Mesenchymal stem cell (in vitro differentiated cells and primary cell): ENCODE data around the gene DOCK3.

Experiments
- DNase-seq: peaks from one replicate; pipeline ENCODE4 v3.0.0-alpha.2; 2013
- H2AFZ ChIP-seq: one replicate; pipeline ENCODE4 v1.6.1; 2013; ENCODE audit warnings: low read depth, mild to moderate bottlenecking, control low read depth, inconsistent platforms, low read length, moderate library complexity
- H2AK5ac ChIP-seq: 2 replicates; pipeline ENCODE4 v1.6.1; 2013; ENCODE audit warnings: low read length, moderate library complexity, mild to moderate bottlenecking, inconsistent platforms; ENCODE audit not compliant: severe bottlenecking
- H2BK120ac ChIP-seq: one replicate; pipeline ENCODE4 v1.6.1; 2013; ENCODE audit warnings: low read depth, mild to moderate bottlenecking, inconsistent platforms, low read length, moderate library complexity
- H2BK12ac ChIP-seq, 2 experiments: one replicate each; pipeline ENCODE4 v1.6.1; 2013; ENCODE audit warnings: inconsistent platforms in 2 of 2, low read length in 2 of 2, mild to moderate bottlenecking in 2 of 2, moderate library complexity in 2 of 2, control low read depth in 1 of 2
- H2BK15ac ChIP-seq: one replicate; pipeline ENCODE4 v1.6.1; 2013; ENCODE audit warnings: mild to moderate bottlenecking, low read depth, inconsistent platforms; ENCODE audit not compliant: poor library complexity, severe bottlenecking
- H2BK5ac ChIP-seq: 2 replicates; pipeline ENCODE4 v1.6.1; 2013; ENCODE audit warnings: low read depth, mild to moderate bottlenecking, low read length, control low read depth, inconsistent platforms; ENCODE audit not compliant: poor library complexity, severe bottlenecking
- H3K14ac ChIP-seq, 2 experiments: one replicate each; pipeline ENCODE4 v1.6.1; 2013; ENCODE audit warnings: inconsistent platforms in 2 of 2, low read length in 2 of 2, control low read depth in 1 of 2, mild to moderate bottlenecking in 1 of 2, moderate library complexity in 1 of 2
- H3K18ac ChIP-seq, 2 experiments: one replicate each; pipeline ENCODE4 v1.6.1; 2013; ENCODE audit warnings: inconsistent platforms in 2 of 2, low read length in 2 of 2, control low read depth in 1 of 2, low read depth in 1 of 2, mild to moderate bottlenecking in 1 of 2
- H3K23ac ChIP-seq, 2 experiments: one replicate each; pipeline ENCODE4 v1.6.1; 2013; ENCODE audit warnings: inconsistent platforms in 2 of 2, low read length in 2 of 2, mild to moderate bottlenecking in 2 of 2, moderate library complexity in 2 of 2, control low read depth in 1 of 2
- H3K27ac ChIP-seq: 2 replicates; pipeline ENCODE4 v1.5.1; 2013; ENCODE audit warnings: mild to moderate bottlenecking, moderate library complexity, low read length, control low read depth, inconsistent platforms; ENCODE audit not compliant: poor library complexity, severe bottlenecking
- H3K27me3 ChIP-seq, 2 experiments: 2 replicates each; pipeline versions ENCODE4 v1.6.1 to v1.7.0; 2013; ENCODE audit warnings: low read length in 2 of 2, mild to moderate bottlenecking in 2 of 2, moderate library complexity in 2 of 2, control low read depth in 1 of 2, inconsistent platforms in 1 of 2; ENCODE audit not compliant: control insufficient read depth in 1 of 2, insufficient read depth in 1 of 2
- H3K36me3 ChIP-seq, 2 experiments: 2 replicates each; pipeline versions ENCODE4 v1.6.1 to v1.7.0; 2013; ENCODE audit warnings: low read length in 2 of 2, control low read depth in 1 of 2, inconsistent platforms in 1 of 2, low read depth in 1 of 2, mild to moderate bottlenecking in 1 of 2; ENCODE audit not compliant: insufficient read depth in 2 of 2, control insufficient read depth in 1 of 2
- H3K4ac ChIP-seq, 2 experiments: one replicate each; pipeline ENCODE4 v1.6.1; 2013; ENCODE audit warnings: inconsistent platforms in 2 of 2, low read length in 2 of 2, mild to moderate bottlenecking in 2 of 2, moderate library complexity in 2 of 2, control low read depth in 1 of 2, low read depth in 1 of 2
- H3K4me1 ChIP-seq: 2 replicates; pipeline ENCODE4 v1.6.1; 2013; ENCODE audit warnings: low read depth, low read length, control low read depth; ENCODE audit not compliant: control insufficient read depth, insufficient read depth
- H3K4me2 ChIP-seq: 2 replicates; pipeline ENCODE4 v1.6.1; 2013; ENCODE audit warnings: low read length, mild to moderate bottlenecking, inconsistent platforms; ENCODE audit not compliant: poor library complexity, severe bottlenecking
- H3K4me3 ChIP-seq, 2 experiments: 2 replicates each; pipeline versions ENCODE4 v1.5.1 to v1.7.0; 2013; ENCODE audit warnings: low read length in 2 of 2, mild to moderate bottlenecking in 2 of 2, control low read depth in 1 of 2, low read depth in 1 of 2; ENCODE audit not compliant: insufficient read depth in 1 of 2
- H3K79me1 ChIP-seq: replicated peaks from 2 replicates; pipeline ENCODE4 v1.6.1; 2013; ENCODE audit warnings: mild to moderate bottlenecking, control low read depth, low read length, inconsistent platforms; ENCODE audit not compliant: poor library complexity, severe bottlenecking
- H3K9ac ChIP-seq: 2 replicates; pipeline ENCODE4 v1.7.0; 2013; ENCODE audit warnings: mild to moderate bottlenecking, low read length, moderate library complexity
- H3K9me3 ChIP-seq: 2 replicates; pipeline ENCODE4 v1.7.0; 2013; ENCODE audit warnings: mild to moderate bottlenecking, low read length; ENCODE audit not compliant: control insufficient read depth
- H4K8ac ChIP-seq: one replicate; pipeline ENCODE4 v1.6.1; 2013; ENCODE audit warnings: inconsistent platforms, mild to moderate bottlenecking, low read length, moderate library complexity
- H4K91ac ChIP-seq: one replicate; pipeline ENCODE4 v1.6.1; 2013; ENCODE audit warnings: mild to moderate bottlenecking, low read length, inconsistent platforms
- WGBS: methylation state at CpG from one replicate; pipeline ENCODE4 v1.1.7; 2013; ENCODE audit warnings: mixed read lengths; 5-methylcytosine and 5-hydroxymethylcytosine counted together

The DOCK3 gene

DNA sequence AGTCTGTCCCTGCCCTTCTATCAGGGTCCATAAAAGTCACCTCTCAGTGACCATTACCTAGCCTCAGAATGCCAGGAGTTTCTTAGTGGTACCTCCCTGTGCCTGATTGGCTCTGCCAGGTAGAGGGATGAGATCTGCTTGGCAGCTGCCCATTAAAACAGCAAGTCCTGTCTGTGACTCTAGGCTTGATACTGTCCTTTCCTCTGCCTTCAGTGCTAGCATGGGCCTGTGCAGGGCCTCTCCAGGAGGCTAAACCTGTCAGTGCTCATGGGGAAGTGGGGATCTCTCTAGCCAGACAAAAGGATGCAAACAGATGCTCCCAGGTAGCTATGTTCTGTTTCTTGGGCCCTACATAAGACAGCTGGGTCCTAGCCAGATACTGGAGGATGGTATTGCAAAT lies 700.4 kb downstream of the DOCK3 start:
- Histone ChIP-seq H3K27me3 (peaks cover 0 to 3% of the 10 kb centered on the region in 2 experiments), H3K4me1 (no peaks in the 10 kb centered on the region)
- no peak for DNase-seq

DNA sequence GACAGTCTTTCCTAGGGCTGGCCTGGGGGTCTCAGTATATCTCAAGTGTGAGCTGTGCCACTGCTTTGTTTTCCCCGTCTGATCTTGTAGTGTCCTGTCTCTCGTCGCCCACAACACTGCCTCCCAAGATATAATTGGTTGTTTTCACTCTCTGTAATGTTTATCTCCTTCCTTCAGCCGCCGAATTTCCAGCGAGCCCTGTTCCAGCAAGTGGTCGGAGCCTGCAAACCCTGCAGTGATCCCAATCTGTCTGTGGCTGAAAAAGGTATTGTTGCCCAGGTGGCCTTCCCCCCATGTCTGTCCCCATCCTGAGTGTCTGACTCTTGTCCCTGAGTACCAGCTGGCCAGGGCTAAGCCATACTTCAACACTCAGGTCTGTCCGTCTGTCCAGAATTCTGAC lies 700.8 kb downstream of the DOCK3 start:
- Histone ChIP-seq H3K4me1 (no peaks in the 10 kb centered on the region), H3K18ac (no peak overlapping the region), H3K9me3 (no peaks in the 10 kb centered on the region), H2BK5ac (no peak overlapping the region), H2BK120ac (no peak overlapping the region), H4K91ac (no peak overlapping the region), H3K14ac (no peak overlapping the region), H2BK15ac (no peak overlapping the region), H3K4me3 (no peak overlapping the region), H3K36me3 (no peaks in the 10 kb centered on the region), H2AFZ (no peak overlapping the region), H4K8ac (no peak overlapping the region), H2BK12ac (no peak overlapping the region), H3K23ac (no peak overlapping the region), H3K4me2 (no peak overlapping the region), H3K9ac (no peak overlapping the region), H3K27ac (no peak overlapping the region), H3K27me3 (peaks cover 0 to 3% of the 10 kb centered on the region in 2 experiments), H2AK5ac (no peak overlapping the region), H3K79me1 (no peaks in the 10 kb centered on the region), H3K4ac (no peak overlapping the region)
- WGBS = 87% methylated on average over 8 of the region's 8 CpGs
- DNase-seq = no peak

More for the DNA sequence above, 700.4 kb downstream of the DOCK3 start:
- Histone ChIP-seq H3K9ac (no peak overlapping the region), H3K27ac (no peak overlapping the region), H2BK5ac (no peak overlapping the region), H3K79me1 (no peaks in the 10 kb centered on the region), H3K18ac (no peak overlapping the region), H2BK15ac (no peak overlapping the region), H2BK12ac (no peak overlapping the region), H4K8ac (no peak overlapping the region), H3K4me3 (no peak overlapping the region), H3K14ac (no peak overlapping the region), H2AK5ac (no peak overlapping the region), H3K9me3 (no peaks in the 10 kb centered on the region), H3K36me3 (no peaks in the 10 kb centered on the region), H4K91ac (no peak overlapping the region), H2AFZ (no peak overlapping the region), H3K23ac (no peak overlapping the region), H2BK120ac (no peak overlapping the region), H3K4me2 (no peak overlapping the region), H3K4ac (no peak overlapping the region)

DNA sequence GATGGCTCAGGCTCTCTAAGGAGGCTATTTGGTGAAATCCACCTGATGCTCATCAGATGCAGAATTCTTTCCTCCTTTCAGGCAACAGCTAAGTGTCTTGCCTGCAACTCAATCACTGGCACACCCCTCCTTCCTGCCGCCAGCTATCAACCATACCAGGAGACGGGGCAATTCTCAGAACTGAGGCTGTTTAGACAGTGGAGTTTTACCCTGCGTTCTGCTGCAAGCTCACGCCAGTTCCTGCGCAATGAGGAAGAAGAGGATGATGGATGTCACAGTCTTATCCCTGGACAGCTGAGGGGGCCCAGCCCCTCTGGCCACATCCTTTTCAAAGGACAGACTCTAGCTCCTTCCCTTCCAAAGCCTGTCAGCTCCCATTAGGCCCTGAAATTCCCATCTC lies 703.3 kb downstream of the DOCK3 start:
- no peaks in the 10 kb centered on the region for H3K9me3 ChIP-seq
- no peak overlapping the region for H2AK5ac ChIP-seq
- H3K79me1 ChIP-seq = peaks cover 7% of the 10 kb centered on the region
- 90% methylated on average over 5 of the region's 5 CpGs for WGBS
- DNase-seq = no peak
- no peak overlapping the region for H3K18ac ChIP-seq
- no peak overlapping the region for H3K4me2 ChIP-seq
- H3K27me3 ChIP-seq = peaks cover 0 to 3% of the 10 kb centered on the region in 2 experiments
- no peak overlapping the region for H2BK12ac ChIP-seq
- no peak overlapping the region for H2BK120ac ChIP-seq
- peaks cover 2% of the 10 kb centered on the region for H3K4me1 ChIP-seq
- no peak overlapping the region for H2BK15ac ChIP-seq
- no peak overlapping the region for H3K27ac ChIP-seq
- no peak overlapping the region for H3K9ac ChIP-seq
- H3K23ac ChIP-seq = no peak overlapping the region
- no peak overlapping the region for H2AFZ ChIP-seq
- H4K91ac ChIP-seq = no peak overlapping the region
- no peak overlapping the region for H4K8ac ChIP-seq
- no peak overlapping the region for H2BK5ac ChIP-seq
- H3K36me3 ChIP-seq = no peaks in the 10 kb centered on the region
- no peak overlapping the region for H3K4me3 ChIP-seq
- H3K14ac ChIP-seq = no peak overlapping the region
- H3K4ac ChIP-seq = no peak overlapping the region

DNA sequence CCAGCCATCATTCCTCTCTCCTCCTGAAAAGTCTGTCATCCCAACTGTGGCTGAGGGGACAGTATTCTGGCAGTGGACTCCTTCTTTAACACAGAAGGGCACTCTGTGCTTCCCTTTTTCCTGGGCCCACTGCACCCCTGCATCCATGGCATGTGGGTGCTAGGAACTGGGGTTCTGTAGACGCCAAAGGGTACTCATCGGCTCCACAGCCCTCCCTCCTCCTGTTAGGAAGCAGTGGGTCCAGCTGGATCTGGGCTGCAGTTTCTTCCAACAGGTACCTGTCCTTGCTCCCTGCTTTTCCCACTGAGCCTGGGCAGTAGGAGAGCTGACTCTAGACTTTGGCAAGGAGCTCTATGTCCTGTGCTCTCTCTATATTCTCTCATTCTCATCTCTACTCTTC lies 704.0 kb downstream of the DOCK3 start:
- peaks cover 2% of the 10 kb centered on the region for H3K4me1 ChIP-seq
- H3K4me3 ChIP-seq = no peak overlapping the region
- no peak overlapping the region for H3K27ac ChIP-seq
- H3K79me1 ChIP-seq = peaks cover 11% of the 10 kb centered on the region
- no peak for DNase-seq
- no peak overlapping the region for H3K23ac ChIP-seq
- H2BK15ac ChIP-seq = no peak overlapping the region
- H3K27me3 ChIP-seq = no peaks in the 10 kb centered on the region
- no peak overlapping the region for H3K4ac ChIP-seq
- H2AK5ac ChIP-seq = no peak overlapping the region
- H3K14ac ChIP-seq = no peak overlapping the region
- no peak overlapping the region for H4K8ac ChIP-seq
- no peak overlapping the region for H3K18ac ChIP-seq
- H3K9ac ChIP-seq = no peak overlapping the region
- no peak overlapping the region for H2AFZ ChIP-seq
- no peaks in the 10 kb centered on the region for H3K9me3 ChIP-seq
- H3K36me3 ChIP-seq = no peaks in the 10 kb centered on the region
- H2BK12ac ChIP-seq = no peak overlapping the region
- WGBS = 96% methylated on average over 2 of the region's 2 CpGs
- H4K91ac ChIP-seq = no peak overlapping the region
- no peak overlapping the region for H3K4me2 ChIP-seq
- no peak overlapping the region for H2BK5ac ChIP-seq
- no peak overlapping the region for H2BK120ac ChIP-seq
